Parathyroid adenoma (tissue), 2 donors: ENCODE results near the gene NAPB.

ENCODE experiments used
- H2AFZ ChIP-seq: fragments of 300-600 bp; sonication (generic); one replicate; pipeline ENCODE4 v1.7.0; 2017; ENCODE audit warnings: antibody characterized with exemption, mild to moderate bottlenecking
- H3K27ac ChIP-seq: fragments of 300-600 bp; sonication (generic); one replicate; pipeline ENCODE4 v1.7.0; 2017
- H3K27me3 ChIP-seq: fragments of 300-600 bp; sonication (generic); one replicate; pipeline ENCODE4 v1.7.0; 2017; ENCODE audit warnings: low read length; ENCODE audit not compliant: control insufficient read depth, insufficient read depth
- H3K36me3 ChIP-seq: fragments of 300-600 bp; sonication (generic); one replicate; pipeline ENCODE4 v1.7.0; 2017; ENCODE audit warnings: low read length; ENCODE audit not compliant: control insufficient read depth, insufficient read depth
- H3K4me1 ChIP-seq: fragments of 300-600 bp; sonication (generic); one replicate; pipeline ENCODE4 v1.7.0; 2017; ENCODE audit warnings: control low read depth
- H3K4me2 ChIP-seq: fragments of 300-600 bp; sonication (generic); one replicate; pipeline ENCODE4 v1.7.0; 2017; ENCODE audit warnings: low read length
- H3K4me3 ChIP-seq: fragments of 300-600 bp; sonication (generic); one replicate; pipeline ENCODE4 v1.7.0; 2017; ENCODE audit warnings: low read depth, low read length
- H3K79me2 ChIP-seq: fragments of 300-600 bp; sonication (generic); one replicate; pipeline ENCODE4 v1.7.0; 2017; ENCODE audit warnings: control low read depth
- H3K9ac ChIP-seq: fragments of 300-600 bp; sonication (generic); one replicate; pipeline ENCODE4 v1.7.0; 2017; ENCODE audit warnings: mild to moderate bottlenecking
- H3K9me3 ChIP-seq: fragments of 300-600 bp; sonication (generic); one replicate; pipeline ENCODE4 v1.7.0; 2017; ENCODE audit warnings: low read length; ENCODE audit not compliant: control insufficient read depth
- CTCF ChIP-seq: fragments of 300-600 bp; sonication (generic); IDR thresholded peaks from one replicate; pipeline ENCODE4 v1.7.0; 2017; ENCODE audit warnings: antibody characterized with exemption, mild to moderate bottlenecking
- donor health status: primary hyperparathyroidism.

Gene NAPB

GRCh38 chr20:23438661-23439060, 17.4 kb upstream of the NAPB start:
- Histone ChIP-seq H3K79me2 (no peaks in the 10 kb centered on the region), H3K4me1 (no peaks in the 10 kb centered on the region), H3K27ac (no peak overlapping the region), H3K4me2 (no peak overlapping the region), H3K9me3 (no peaks in the 10 kb centered on the region), H2AFZ (no peak overlapping the region), H3K4me3 (no peak overlapping the region), H3K9ac (no peak overlapping the region), H3K27me3 (no peaks in the 10 kb centered on the region), H3K36me3 (no peaks in the 10 kb centered on the region)
- no peak for TF ChIP-seq CTCF

GRCh38 chr20:23437126-23437899, 16.0 kb upstream of the NAPB start:
- no peak overlapping the region for H3K4me3 ChIP-seq
- H3K4me1 ChIP-seq: no peaks in the 10 kb centered on the region
- no peak overlapping the region for H3K27ac ChIP-seq
- H3K4me2 ChIP-seq: no peak overlapping the region
- no peaks in the 10 kb centered on the region for H3K9me3 ChIP-seq
- no peak overlapping the region for H3K9ac ChIP-seq
- H3K36me3 ChIP-seq: no peaks in the 10 kb centered on the region
- no peaks in the 10 kb centered on the region for H3K79me2 ChIP-seq
- H2AFZ ChIP-seq: no peak overlapping the region
- H3K27me3 ChIP-seq: no peaks in the 10 kb centered on the region
- TF ChIP-seq CTCF: no peak

- no peaks in the 10 kb centered on the region for H3K79me2 ChIP-seq
- H3K9me3 ChIP-seq: no peaks in the 10 kb centered on the region
- no peak for TF ChIP-seq CTCF
- H3K4me1 ChIP-seq: no peaks in the 10 kb centered on the region
- no peak overlapping the region for H3K4me3 ChIP-seq
- H3K9ac ChIP-seq: no peak overlapping the region
- H3K36me3 ChIP-seq: no peaks in the 10 kb centered on the region
- no peak overlapping the region for H3K4me2 ChIP-seq
- H2AFZ ChIP-seq: no peak overlapping the region
- no peaks in the 10 kb centered on the region for H3K27me3 ChIP-seq
- no peak overlapping the region for H3K27ac ChIP-seq
These were observed 15.4 kb upstream of the NAPB start for GRCh38 chr20:23436681-23437080.

- Histone ChIP-seq H3K79me2 (no peaks in the 10 kb centered on the region), H3K9me3 (no peaks in the 10 kb centered on the region), H3K4me1 (no peaks in the 10 kb centered on the region), H3K27me3 (no peaks in the 10 kb centered on the region), H2AFZ (no peak overlapping the region), H3K9ac (no peak overlapping the region), H3K36me3 (no peaks in the 10 kb centered on the region), H3K4me3 (no peak overlapping the region), H3K4me2 (no peak overlapping the region), H3K27ac (no peak overlapping the region)
- no peak for TF ChIP-seq CTCF
These were observed 14.6 kb upstream of the NAPB start for GRCh38 chr20:23435626-23436539.
